K562 (cell line): ENCODE results near the gene APC2. TPM values are rescaled to one million over a fixed set of nuclear protein-coding genes. Genes with fewer than 3 reads are reported as not detected.

Experiments used
- CREB1 ChIP-seq, 2 experiments: sonication (generic) in 1 of 2; formaldehyde crosslinking in 1 of 2; IDR thresholded peaks; 2 replicates each; pipeline versions ENCODE4 v1.6.1 to v1.8.0; 2012 to 2022; ENCODE audit warnings: inconsistent platforms in 1 of 2, mild to moderate bottlenecking in 1 of 2, missing genetic modification reagents in 1 of 2, moderate library complexity in 1 of 2
- HNRNPUL1 ChIP-seq: fragments of 200-400 bp; formaldehyde crosslinking; IDR thresholded peaks from 2 replicates; pipeline ENCODE4 v1.6.1; 2017; ENCODE audit warnings: low read length
- POLR2A ChIP-seq: fragments of 450-650 bp; conservative IDR thresholded peaks from 2 replicates; pipeline ENCODE4 v1.6.1; 2016
- POLR2B ChIP-seq: fragments of 450-650 bp; IDR thresholded peaks from 2 replicates; pipeline ENCODE4 v1.6.1; 2018; ENCODE audit warnings: low read depth; ENCODE audit not compliant: partially characterized antibody
- PRMT5 ChIP-seq: sonication (generic); formaldehyde crosslinking; IDR thresholded peaks from 2 replicates; pipeline ENCODE4 v1.5.0; 2020; ENCODE audit warnings: missing genetic modification reagents
- RBM25 ChIP-seq: fragments of 200-400 bp; formaldehyde crosslinking; IDR thresholded peaks from 2 replicates; pipeline ENCODE4 v1.6.1; 2018; ENCODE audit warnings: low read length, low read depth, moderate library complexity; ENCODE audit not compliant: severe bottlenecking
- SMARCE1 ChIP-seq: fragments of 450-650 bp; IDR thresholded peaks from 2 replicates; pipeline ENCODE4 v1.7.1; 2016; ENCODE audit warnings: mild to moderate bottlenecking
- ZC3H8 ChIP-seq: fragments of 450-650 bp; IDR thresholded peaks from 2 replicates; pipeline ENCODE4 v1.6.1; 2017
- ZNF253 ChIP-seq: fragments of 250-450 bp; sonication (Bioruptor Pico); conservative IDR thresholded peaks from 2 replicates; pipeline ENCODE4 v1.6.1; 2021; ENCODE audit warnings: mild to moderate bottlenecking
- polyA plus RNA-seq, 8 experiments: library from polyadenylated mRNA; depleted of rRNA in 4 of 8; stranded (reverse) in 5 of 8; unstranded in 3 of 8; fragments of >200 nt; fragmentation: Nextera tagmentation in 2 of 8; fragmentation: Illumina TruSeq in 1 of 8; extraction: Ambion mirVana in 2 of 8; extraction: Trizol in 1 of 8; gene quantifications; 2 replicates each; pipeline versions ENCODE4 v1.2.1 to v1.2.3, GENCODE V29; 2011 to 2014; ENCODE audit warnings: inconsistent platforms in 1 of 8, missing spikeins in 1 of 8
- total RNA-seq, 7 experiments: library from RNA; depleted of rRNA in 6 of 7; stranded (reverse); fragments of >200 nt in 6 of 7; fragmentation: Illumina TruSeq in 2 of 7; extraction: Trizol in 2 of 7; gene quantifications; 2 replicates each; pipeline versions ENCODE4 v1.2.1 to v1.2.3, GENCODE V29; 2011 to 2021; ENCODE audit warnings: low replicate concordance in 1 of 7
- TF ChIP-seq, protein P1 (sequence below): fragments of 450-650 bp; IDR thresholded peaks from 2 replicates; pipeline ENCODE4 v1.7.1; 2018; ENCODE audit warnings: mild to moderate bottlenecking, low read depth; ENCODE audit not compliant: partially characterized antibody
- TF ChIP-seq, protein P2 (sequence below), 2 experiments: IDR thresholded peaks; 2 replicates each; pipeline ENCODE4 v1.6.1; 2012; ENCODE audit warnings: improper control_type of control experiment in 2 of 2, low read depth in 2 of 2, low read length in 2 of 2, borderline replicate concordance in 1 of 2
- TF ChIP-seq, protein P3 (sequence below): fragments of 450-650 bp; formaldehyde crosslinking; IDR thresholded peaks from 2 replicates; pipeline ENCODE4 v1.4.0; 2020; ENCODE audit warnings: mild to moderate bottlenecking, moderate library complexity
- TF ChIP-seq, protein P4 (sequence below): sonication (generic); formaldehyde crosslinking; IDR thresholded peaks from 2 replicates; pipeline ENCODE4 v1.9.0; 2022; ENCODE audit warnings: mild to moderate bottlenecking, missing genetic modification reagents
- TF ChIP-seq, protein P5 (sequence below), 2 experiments: fragments of 450-650 bp in 1 of 2; IDR thresholded peaks; 2 replicates each; pipeline ENCODE4 v1.6.1; 2011 to 2017; ENCODE audit warnings: low read depth in 2 of 2, antibody characterized with exemption in 1 of 2, borderline replicate concordance in 1 of 2, low read length in 1 of 2, mild to moderate bottlenecking in 1 of 2, mixed read lengths in 1 of 2; ENCODE audit not compliant: control insufficient read depth in 1 of 2

The APC2 gene
- total and polyA plus RNA-seq, 9 of the 15 experiments (the other 6 are each of a cell fraction or from before 2014, with no cell fraction given), result 0.01 to 0.40 (median 0.05) TPM; not detected in 3

DNA sequence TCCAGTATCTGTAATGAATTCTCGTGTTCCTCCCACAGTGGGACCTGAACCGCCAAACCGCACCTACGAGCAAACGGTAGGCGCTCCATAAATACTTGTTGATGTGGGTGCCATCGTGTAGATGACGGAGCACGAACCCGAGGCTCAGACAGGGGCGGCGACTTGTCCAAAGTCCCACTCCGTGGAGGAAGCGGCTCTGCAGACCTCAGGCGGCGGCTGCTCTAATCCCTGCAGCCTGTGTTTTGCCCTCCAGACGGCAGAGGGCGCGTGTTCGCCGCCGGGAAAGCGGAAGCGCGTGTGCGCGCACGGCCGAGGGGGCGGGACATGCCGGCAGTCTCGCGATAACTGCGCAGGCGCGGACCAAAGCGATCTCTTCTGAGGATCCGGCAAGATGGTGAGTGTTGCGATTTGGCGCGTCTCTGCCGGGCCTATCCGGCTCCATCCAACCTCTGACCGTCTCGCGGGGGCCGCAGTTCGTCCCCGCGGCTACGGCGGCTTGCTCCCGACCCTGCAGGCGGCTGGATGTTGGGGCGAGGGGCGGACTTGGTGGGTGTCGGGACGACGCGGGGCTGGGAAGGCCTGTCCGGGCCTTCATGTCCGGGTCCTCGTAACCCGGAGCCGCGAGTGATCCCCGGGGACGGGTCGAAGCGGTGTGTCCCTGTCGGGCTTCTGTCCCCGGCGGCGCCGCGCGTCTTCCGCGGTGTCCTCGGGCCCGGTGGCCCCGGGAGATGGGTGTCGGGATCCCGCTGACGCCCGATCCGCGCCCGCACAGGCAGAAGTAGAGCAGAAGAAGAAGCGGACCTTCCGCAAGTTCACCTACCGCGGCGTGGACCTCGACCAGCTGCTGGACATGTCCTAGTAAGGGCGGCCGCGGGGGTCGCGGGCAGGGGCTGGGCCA lies 11.6 kb upstream of the APC2 start, which contains the start of gene RPS15 (continued):
- TF ChIP-seq CREB1 (IDR thresholded peaks at IDR 0.05), result peak; percentile 81
- TF ChIP-seq CREB1 (CRISPR knock-in tag; IDR thresholded peaks at IDR 0.05), result peak; percentile 87
- TF ChIP-seq POLR2A, result peak; percentile 99
- no peak for TF ChIP-seq ZC3H8
- TF ChIP-seq, protein P1, sequence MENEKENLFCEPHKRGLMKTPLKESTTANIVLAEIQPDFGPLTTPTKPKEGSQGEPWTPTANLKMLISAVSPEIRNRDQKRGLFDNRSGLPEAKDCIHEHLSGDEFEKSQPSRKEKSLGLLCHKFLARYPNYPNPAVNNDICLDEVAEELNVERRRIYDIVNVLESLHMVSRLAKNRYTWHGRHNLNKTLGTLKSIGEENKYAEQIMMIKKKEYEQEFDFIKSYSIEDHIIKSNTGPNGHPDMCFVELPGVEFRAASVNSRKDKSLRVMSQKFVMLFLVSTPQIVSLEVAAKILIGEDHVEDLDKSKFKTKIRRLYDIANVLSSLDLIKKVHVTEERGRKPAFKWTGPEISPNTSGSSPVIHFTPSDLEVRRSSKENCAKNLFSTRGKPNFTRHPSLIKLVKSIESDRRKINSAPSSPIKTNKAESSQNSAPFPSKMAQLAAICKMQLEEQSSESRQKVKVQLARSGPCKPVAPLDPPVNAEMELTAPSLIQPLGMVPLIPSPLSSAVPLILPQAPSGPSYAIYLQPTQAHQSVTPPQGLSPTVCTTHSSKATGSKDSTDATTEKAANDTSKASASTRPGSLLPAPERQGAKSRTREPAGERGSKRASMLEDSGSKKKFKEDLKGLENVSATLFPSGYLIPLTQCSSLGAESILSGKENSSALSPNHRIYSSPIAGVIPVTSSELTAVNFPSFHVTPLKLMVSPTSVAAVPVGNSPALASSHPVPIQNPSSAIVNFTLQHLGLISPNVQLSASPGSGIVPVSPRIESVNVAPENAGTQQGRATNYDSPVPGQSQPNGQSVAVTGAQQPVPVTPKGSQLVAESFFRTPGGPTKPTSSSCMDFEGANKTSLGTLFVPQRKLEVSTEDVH, result peak; percentile 84
- TF ChIP-seq, protein P2, sequence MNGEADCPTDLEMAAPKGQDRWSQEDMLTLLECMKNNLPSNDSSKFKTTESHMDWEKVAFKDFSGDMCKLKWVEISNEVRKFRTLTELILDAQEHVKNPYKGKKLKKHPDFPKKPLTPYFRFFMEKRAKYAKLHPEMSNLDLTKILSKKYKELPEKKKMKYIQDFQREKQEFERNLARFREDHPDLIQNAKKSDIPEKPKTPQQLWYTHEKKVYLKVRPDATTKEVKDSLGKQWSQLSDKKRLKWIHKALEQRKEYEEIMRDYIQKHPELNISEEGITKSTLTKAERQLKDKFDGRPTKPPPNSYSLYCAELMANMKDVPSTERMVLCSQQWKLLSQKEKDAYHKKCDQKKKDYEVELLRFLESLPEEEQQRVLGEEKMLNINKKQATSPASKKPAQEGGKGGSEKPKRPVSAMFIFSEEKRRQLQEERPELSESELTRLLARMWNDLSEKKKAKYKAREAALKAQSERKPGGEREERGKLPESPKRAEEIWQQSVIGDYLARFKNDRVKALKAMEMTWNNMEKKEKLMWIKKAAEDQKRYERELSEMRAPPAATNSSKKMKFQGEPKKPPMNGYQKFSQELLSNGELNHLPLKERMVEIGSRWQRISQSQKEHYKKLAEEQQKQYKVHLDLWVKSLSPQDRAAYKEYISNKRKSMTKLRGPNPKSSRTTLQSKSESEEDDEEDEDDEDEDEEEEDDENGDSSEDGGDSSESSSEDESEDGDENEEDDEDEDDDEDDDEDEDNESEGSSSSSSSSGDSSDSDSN (IDR thresholded peaks at IDR 0.05; ENCODE audit: borderline replicate concordance in 1 of 2, low read depth in 2 of 2, low read length in 2 of 2), result peak in 1 of 2 experiments; percentile 56; a peak in 1 of 4 replicates
- peak; percentile 94 for TF ChIP-seq RBM25
- no peak for TF ChIP-seq SMARCE1
- no peak for TF ChIP-seq ZNF253 (CRISPR knock-in tag)
- no peak for TF ChIP-seq HNRNPUL1
- peak; percentile 99 for TF ChIP-seq POLR2B
- peak; percentile 20; the same call in 1 of the 2 replicates for TF ChIP-seq PRMT5 (CRISPR knock-in tag)
- TF ChIP-seq, protein P3, sequence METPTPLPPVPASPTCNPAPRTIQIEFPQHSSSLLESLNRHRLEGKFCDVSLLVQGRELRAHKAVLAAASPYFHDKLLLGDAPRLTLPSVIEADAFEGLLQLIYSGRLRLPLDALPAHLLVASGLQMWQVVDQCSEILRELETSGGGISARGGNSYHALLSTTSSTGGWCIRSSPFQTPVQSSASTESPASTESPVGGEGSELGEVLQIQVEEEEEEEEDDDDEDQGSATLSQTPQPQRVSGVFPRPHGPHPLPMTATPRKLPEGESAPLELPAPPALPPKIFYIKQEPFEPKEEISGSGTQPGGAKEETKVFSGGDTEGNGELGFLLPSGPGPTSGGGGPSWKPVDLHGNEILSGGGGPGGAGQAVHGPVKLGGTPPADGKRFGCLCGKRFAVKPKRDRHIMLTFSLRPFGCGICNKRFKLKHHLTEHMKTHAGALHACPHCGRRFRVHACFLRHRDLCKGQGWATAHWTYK, result peak; percentile 89
- TF ChIP-seq, protein P4, sequence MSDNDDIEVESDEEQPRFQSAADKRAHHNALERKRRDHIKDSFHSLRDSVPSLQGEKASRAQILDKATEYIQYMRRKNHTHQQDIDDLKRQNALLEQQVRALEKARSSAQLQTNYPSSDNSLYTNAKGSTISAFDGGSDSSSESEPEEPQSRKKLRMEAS (CRISPR knock-in tag), result peak; percentile 92
- TF ChIP-seq, protein P5, sequence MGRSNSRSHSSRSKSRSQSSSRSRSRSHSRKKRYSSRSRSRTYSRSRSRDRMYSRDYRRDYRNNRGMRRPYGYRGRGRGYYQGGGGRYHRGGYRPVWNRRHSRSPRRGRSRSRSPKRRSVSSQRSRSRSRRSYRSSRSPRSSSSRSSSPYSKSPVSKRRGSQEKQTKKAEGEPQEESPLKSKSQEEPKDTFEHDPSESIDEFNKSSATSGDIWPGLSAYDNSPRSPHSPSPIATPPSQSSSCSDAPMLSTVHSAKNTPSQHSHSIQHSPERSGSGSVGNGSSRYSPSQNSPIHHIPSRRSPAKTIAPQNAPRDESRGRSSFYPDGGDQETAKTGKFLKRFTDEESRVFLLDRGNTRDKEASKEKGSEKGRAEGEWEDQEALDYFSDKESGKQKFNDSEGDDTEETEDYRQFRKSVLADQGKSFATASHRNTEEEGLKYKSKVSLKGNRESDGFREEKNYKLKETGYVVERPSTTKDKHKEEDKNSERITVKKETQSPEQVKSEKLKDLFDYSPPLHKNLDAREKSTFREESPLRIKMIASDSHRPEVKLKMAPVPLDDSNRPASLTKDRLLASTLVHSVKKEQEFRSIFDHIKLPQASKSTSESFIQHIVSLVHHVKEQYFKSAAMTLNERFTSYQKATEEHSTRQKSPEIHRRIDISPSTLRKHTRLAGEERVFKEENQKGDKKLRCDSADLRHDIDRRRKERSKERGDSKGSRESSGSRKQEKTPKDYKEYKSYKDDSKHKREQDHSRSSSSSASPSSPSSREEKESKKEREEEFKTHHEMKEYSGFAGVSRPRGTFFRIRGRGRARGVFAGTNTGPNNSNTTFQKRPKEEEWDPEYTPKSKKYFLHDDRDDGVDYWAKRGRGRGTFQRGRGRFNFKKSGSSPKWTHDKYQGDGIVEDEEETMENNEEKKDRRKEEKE (IDR thresholded peaks at IDR 0.05; ENCODE audit: borderline replicate concordance in 1 of 2, control insufficient read depth in 1 of 2, low read depth in 2 of 2, low read length in 1 of 2), result no peak
